NCI-H2029 treated with DMSO at 0.1 percent for 48 hours (cell line): ENCODE data around the gene AMBN.
"Not testable (repeated sequence)": the region's sequence is repeated elsewhere in the genome, so short reads cannot be mapped to it uniquely, and the experiment has no call there.

Source experiments
- DNase-seq: peaks from one replicate; lab custom pipeline; 2025; lab: John Stamatoyannopoulos, UW

The AMBN gene

GRCh38 chr4:70607334-70607853 lies 15.3 kb downstream of the AMBN start:
- no peak for DNase-seq

DNA sequence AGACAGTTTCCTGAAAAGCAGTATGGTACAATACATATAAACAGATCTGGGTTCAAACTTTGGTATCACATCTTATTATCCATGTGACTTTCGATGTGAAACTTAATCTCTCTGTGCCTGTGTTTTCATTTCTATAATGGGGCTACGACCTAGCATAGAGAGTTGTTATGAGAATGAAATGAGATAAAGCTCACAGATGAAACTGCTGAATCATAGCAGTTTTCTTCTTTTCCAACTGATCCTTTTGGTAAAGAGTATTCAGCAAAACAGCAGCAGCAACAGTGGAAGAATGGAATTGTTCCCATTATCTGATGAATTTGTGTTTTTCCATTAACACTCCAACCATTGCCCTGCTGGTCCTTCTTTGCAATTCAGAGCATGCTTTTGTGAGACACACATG lies 16.3 kb downstream of the AMBN start:
- DNase-seq = no peak

DNA sequence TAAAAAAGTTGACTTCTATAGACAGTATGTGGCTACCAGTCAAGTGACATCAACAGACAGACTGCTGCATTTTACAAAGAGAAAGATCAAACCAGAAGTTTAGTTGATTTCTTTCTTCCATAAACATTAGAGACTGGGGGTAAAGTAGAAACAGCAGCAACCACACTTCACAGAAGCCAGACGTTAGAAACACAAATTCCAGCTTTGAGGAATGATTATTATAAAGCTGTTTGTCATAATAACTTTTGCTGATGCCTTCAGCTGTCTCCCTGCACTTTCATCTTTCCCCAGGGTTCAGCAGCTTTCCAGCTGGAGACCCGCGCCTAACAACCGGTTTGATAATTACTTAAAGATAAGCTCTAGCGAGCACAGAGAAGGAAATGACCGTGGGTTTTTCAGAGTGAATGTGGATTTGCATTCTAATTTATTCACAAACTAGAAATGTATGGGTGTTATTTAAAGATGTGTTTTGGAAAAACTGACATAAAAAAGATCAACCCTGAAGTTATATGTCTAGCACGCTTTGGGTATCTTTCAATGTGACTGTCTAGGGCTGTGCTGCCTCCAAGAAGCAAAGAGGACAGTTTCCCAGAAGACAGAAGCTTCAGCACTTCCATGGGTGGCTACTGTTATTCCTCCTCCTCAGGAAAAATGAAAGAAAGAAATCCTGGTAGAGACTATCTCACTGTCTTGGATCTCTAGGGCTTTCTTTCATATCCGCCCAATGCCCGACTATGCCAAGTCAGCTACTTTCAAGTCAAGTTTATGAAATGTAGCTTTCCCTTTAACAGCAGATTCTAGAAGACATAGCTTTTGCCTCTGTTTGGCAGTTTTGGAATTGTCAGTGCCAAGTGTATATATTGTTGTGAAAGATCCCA lies 21.5 kb downstream of the AMBN start:
- no peak for DNase-seq

- no peak for DNase-seq
Observed at GRCh38 chr4:70614184-70614555, 22.1 kb downstream of the AMBN start.

- no peak for DNase-seq
Observed at GRCh38 chr4:70619288-70619687, 27.2 kb downstream of the AMBN start.

GRCh38 chr4:70619778-70620177 lies 27.7 kb downstream of the AMBN start:
- DNase-seq = no peak

GRCh38 chr4:70623323-70623722 lies 31.3 kb downstream of the AMBN start:
- no peak for DNase-seq

- DNase-seq = no peak
Observed at GRCh38 chr4:70624226-70624793, 32.3 kb downstream of the AMBN start.

DNA sequence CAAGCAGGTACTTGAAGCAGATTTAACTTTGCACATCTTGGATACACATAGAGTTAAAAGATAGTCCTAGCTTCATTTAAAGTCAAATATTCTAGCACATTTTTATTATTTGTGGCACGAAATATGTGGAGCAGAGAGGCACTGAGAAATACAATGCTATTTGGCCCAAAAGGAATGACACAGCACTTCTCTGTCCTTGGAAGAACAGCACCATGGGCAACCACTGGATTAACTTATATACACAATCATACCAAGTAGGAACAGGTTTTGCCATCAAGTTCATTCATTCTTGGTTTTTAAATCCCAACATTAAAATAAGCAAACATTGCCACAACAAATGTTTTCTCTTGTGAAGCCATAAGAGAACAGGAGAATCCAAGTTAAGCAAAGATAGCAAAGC lies 35.6 kb downstream of the AMBN start:
- no peak for DNase-seq

DNA sequence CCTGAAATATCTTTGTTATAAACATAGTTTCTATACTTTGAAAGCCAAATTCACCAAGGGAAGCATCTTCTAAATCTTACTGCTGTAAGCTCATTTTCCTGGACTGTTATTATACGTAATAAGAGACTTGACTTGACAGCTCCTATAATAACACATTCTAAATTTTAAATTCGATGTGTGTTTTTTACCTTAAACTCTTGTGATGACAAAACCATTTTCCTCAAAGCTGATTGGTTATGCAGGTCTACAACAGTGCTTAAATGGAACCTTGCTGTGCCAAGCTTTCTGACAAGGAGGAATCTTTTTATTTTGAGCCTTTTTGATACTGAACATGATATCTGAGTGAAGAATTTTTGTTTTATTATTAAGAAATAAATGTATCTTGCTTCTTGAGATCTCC lies 36.4 kb downstream of the AMBN start, which contains the start of gene ENAM:
ENAM (plus strand) TSS at position 301 of the 400 bp plus-strand sequence. CDS start 757 bp downstream, outside the sequence.
- no peak for DNase-seq

GRCh38 chr4:70629469-70630090 lies 37.5 kb downstream of the AMBN start:
- no peak for DNase-seq

GRCh38 chr4:70630162-70630561 lies 38.1 kb downstream of the AMBN start:
- DNase-seq = no peak

DNA sequence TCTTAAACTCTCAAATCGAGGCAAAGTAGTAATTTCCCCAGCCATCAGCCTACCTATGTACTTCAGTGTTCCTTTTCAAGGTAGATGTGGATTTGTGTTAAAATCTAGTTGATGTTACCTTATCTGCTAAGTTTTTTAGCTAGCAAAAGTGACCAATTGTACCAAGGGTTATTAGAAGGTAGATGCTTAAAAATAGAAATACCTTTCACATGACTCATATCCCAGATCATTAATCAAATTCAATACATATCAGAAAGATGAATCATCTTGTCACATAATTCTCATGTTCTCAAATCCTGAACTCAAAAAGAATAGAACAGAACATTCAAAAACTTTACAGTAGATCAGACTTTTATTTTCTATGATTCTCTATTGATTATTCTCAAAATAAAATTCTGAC lies 40.0 kb downstream of the AMBN start:
- DNase-seq = no peak

- no peak for DNase-seq
Observed at GRCh38 chr4:70634482-70634881, 42.4 kb downstream of the AMBN start.

GRCh38 chr4:70637239-70637913 lies 45.3 kb downstream of the AMBN start:
- no peak for DNase-seq

DNA sequence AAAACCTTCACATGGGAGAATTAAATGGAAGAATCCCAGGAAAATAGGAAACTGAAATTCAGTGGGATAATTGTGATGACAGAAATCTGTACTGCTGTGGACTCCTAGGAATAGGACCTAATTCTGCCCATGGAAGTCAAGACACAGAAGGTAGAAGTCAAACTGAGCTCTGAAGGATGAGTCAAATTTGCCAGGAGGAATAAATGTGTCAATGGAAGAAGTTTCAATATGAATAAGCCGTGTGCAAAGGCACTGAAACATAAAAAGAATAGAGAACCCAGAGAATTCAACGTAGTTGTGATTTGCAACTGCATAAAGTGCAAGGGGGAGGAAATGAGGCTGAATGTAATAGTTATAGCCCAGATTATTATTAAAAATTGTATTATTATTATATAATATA lies 48.1 kb downstream of the AMBN start:
- no peak for DNase-seq

DNA sequence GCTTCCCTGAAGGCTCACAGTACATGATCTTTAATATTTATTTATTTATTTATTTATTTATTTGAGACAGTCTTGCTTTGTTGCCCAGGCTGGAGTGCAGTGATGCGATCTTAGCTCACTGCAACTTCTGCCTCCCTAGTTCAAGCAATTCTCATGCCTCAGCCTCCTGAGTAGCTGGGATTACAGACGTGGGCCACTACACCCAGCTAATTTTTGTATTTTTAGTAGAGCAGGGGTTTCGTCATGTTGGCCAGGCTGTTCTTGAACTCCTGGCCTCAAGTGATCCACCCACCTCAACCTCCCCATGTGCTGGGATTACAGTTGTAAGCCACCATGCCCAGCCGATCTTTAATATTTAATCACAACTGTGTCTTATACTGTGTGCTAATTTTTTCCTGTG lies 58.7 kb downstream of the AMBN start:
- DNase-seq = not testable (repeated sequence)

- DNase-seq = no peak
Observed at GRCh38 chr4:70651864-70652506, 59.9 kb downstream of the AMBN start.

DNA sequence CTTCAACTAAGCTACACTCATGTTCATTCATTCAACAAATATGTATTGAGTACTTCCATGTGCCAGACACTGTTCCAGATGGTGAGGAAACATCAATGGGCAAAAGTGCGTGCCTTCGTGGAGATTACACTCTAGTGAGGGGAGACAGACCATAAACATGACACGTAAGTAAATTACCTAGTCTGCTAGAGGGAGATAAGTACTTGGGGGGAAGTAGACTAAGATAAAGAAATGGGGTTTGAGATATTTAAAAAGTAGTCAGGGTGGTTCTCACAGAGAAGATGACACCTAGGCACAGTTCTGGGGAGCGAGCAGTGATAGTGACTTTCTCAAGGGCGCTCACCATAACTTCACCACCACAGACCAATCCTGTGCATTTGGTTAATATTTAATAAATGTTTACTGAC lies 62.6 kb downstream of the AMBN start:
- DNase-seq = no peak
